CD14-positive monocyte (primary cell): ENCODE measurements around the gene LCORL. TPM values are rescaled to one million over a fixed set of nuclear protein-coding genes. Genes with fewer than 3 reads are reported as not detected.

Experiments used
- DNase-seq, 3 donors: peaks; one replicate each; pipeline ENCODE4 v3.0.0-alpha.2; 2011 to 2022
- H2AFZ ChIP-seq: 2 replicates; pipeline ENCODE4 v1.6.0; 2012; ENCODE audit warnings: mild to moderate bottlenecking, low read depth, low read length, inconsistent platforms; ENCODE audit not compliant: insufficient read depth, poor library complexity, severe bottlenecking
- H3K27ac ChIP-seq, 2 donors: 1 replicate in 1 of 2; 2 replicates in 1 of 2; pipeline ENCODE4 v1.5.1; 2012 to 2013; ENCODE audit warnings: low read length in 2 of 2, control low read depth in 1 of 2, inconsistent platforms in 1 of 2, low read depth in 1 of 2, mild to moderate bottlenecking in 1 of 2
- H3K27me3 ChIP-seq, 2 donors: one replicate each; pipeline versions ENCODE4 v1.6.0 to v1.6.1; 2011 to 2013; ENCODE audit warnings: low read length in 2 of 2; ENCODE audit not compliant: control insufficient read depth in 2 of 2, insufficient read depth in 2 of 2
- H3K36me3 ChIP-seq, 2 donors: replicated peaks in 1 of 2; 1 replicate in 1 of 2; 2 replicates in 1 of 2; pipeline versions ENCODE4 v1.5.1 to v1.6.1; 2012 to 2013; ENCODE audit warnings: low read length in 2 of 2, control low read depth in 1 of 2, inconsistent platforms in 1 of 2, mild to moderate bottlenecking in 1 of 2; ENCODE audit not compliant: insufficient read depth in 2 of 2, control insufficient read depth in 1 of 2
- H3K4me1 ChIP-seq, 2 donors: 1 replicate in 1 of 2; 2 replicates in 1 of 2; pipeline versions ENCODE4 v1.5.1 to v1.6.1; 2012 to 2013; ENCODE audit warnings: low read length in 2 of 2, control low read depth in 1 of 2, inconsistent platforms in 1 of 2, mild to moderate bottlenecking in 1 of 2, moderate library complexity in 1 of 2; ENCODE audit not compliant: insufficient read depth in 2 of 2, control insufficient read depth in 1 of 2
- H3K4me2 ChIP-seq: replicated peaks from 2 replicates; pipeline ENCODE3; 2012; ENCODE audit warnings: low read length, moderate library complexity, mild to moderate bottlenecking; ENCODE audit not compliant: poor library complexity, severe bottlenecking; ENCODE audit errors: extremely low read depth
- H3K4me3 ChIP-seq, 3 experiments: fragments of 200-600 bp in 1 of 3; sonication (generic) in 1 of 3; replicated peaks in 1 of 3; 1 replicate in 2 of 3; 2 replicates in 1 of 3; pipeline ENCODE4 v1.5.1; 2011 to 2013; ENCODE audit warnings: low read length in 3 of 3, mild to moderate bottlenecking in 3 of 3, control low read depth in 2 of 3, low read depth in 2 of 3, inconsistent platforms in 1 of 3, moderate library complexity in 1 of 3
- H3K79me2 ChIP-seq: 2 replicates; pipeline ENCODE4 v1.6.0; 2012; ENCODE audit warnings: mild to moderate bottlenecking, control low read depth, inconsistent platforms, low read length, moderate library complexity; ENCODE audit not compliant: insufficient read depth
- H3K9ac ChIP-seq: 2 replicates; pipeline ENCODE4 v1.6.0; 2017; ENCODE audit warnings: low read length, mild to moderate bottlenecking; ENCODE audit not compliant: insufficient read depth, poor library complexity, severe bottlenecking
- H3K9me3 ChIP-seq, 2 donors: replicated peaks in 1 of 2; 1 replicate in 1 of 2; 2 replicates in 1 of 2; pipeline versions ENCODE4 v1.5.1 to v1.6.1; 2012 to 2013; ENCODE audit warnings: low read length in 2 of 2, control low read depth in 1 of 2; ENCODE audit not compliant: control insufficient read depth in 1 of 2, insufficient read depth in 1 of 2
- H4K20me1 ChIP-seq: 2 replicates; pipeline ENCODE4 v1.6.0; 2012; ENCODE audit warnings: mild to moderate bottlenecking, low read length, control low read depth, moderate library complexity; ENCODE audit not compliant: insufficient read depth
- H3K27ac Mint-ChIP-seq, 7 donors: one replicate each; pipeline ENCODE4 v1.8.0; 2020; ENCODE audit warnings: mild to moderate bottlenecking in 7 of 7, mixed read lengths in 7 of 7, moderate library complexity in 6 of 7, inconsistent platforms in 2 of 7
- H3K27me3 Mint-ChIP-seq, 3 donors: one replicate each; pipeline ENCODE4 v1.8.0; 2021 to 2022; ENCODE audit warnings: low read depth in 3 of 3, mild to moderate bottlenecking in 3 of 3, mixed read lengths in 3 of 3, moderate library complexity in 3 of 3, inconsistent platforms in 1 of 3
- H3K36me3 Mint-ChIP-seq, 2 donors: one replicate each; pipeline ENCODE4 v1.8.0; 2020; ENCODE audit warnings: mixed read lengths in 2 of 2, inconsistent platforms in 1 of 2, mild to moderate bottlenecking in 1 of 2
- H3K4me1 Mint-ChIP-seq: one replicate; pipeline ENCODE4 v1.8.0; 2020; ENCODE audit warnings: mild to moderate bottlenecking, mixed read lengths
- H3K4me3 Mint-ChIP-seq, 2 donors: one replicate each; pipeline ENCODE4 v1.8.0; 2020; ENCODE audit warnings: mild to moderate bottlenecking in 2 of 2, mixed read lengths in 2 of 2, moderate library complexity in 1 of 2
- H3K9me3 Mint-ChIP-seq, 7 donors: one replicate each; pipeline ENCODE4 v1.8.0; 2020 to 2022; ENCODE audit warnings: mixed read lengths in 7 of 7, mild to moderate bottlenecking in 6 of 7, moderate library complexity in 6 of 7, inconsistent platforms in 2 of 7
- WGBS: methylation state at CpG from one replicate; pipeline ENCODE4 v1.1.5; 2013; ENCODE audit warnings: missing lambda C conversion rate; ENCODE audit not compliant: insufficient coverage; 5-methylcytosine and 5-hydroxymethylcytosine counted together
- intact Hi-C, 2 donors: fragments of 100-400 bp; cut with micrococcal nuclease; formaldehyde crosslinking; loops; one replicate each; pipeline versions ENCODE4 v1.15.0 to v1.15.1; 2023
- polyA plus RNA-seq, 3 donors: library from polyadenylated mRNA; depleted of rRNA in 1 of 3; unstranded in 2 of 3; stranded (reverse) in 1 of 3; fragments of 300-500 nt in 2 of 3; fragments of >200 nt in 1 of 3; fragmentation: Illumina TruSeq in 2 of 3; gene quantifications; 1 replicate in 2 of 3; 2 replicates in 1 of 3; pipeline ENCODE4 v1.2.3, GENCODE V29; 2012 to 2021
- TF ChIP-seq, protein P1 (sequence below): fragments of 200-600 bp; IDR thresholded peaks from one replicate; pipeline ENCODE4 v1.8.0; 2022; ENCODE audit warnings: antibody characterized with exemption, mild to moderate bottlenecking

Gene LCORL
- polyA plus RNA-seq, 3 donors: 3.1 to 19.1 (median 9.6) TPM

- H4K20me1 ChIP-seq: no peaks in the 10 kb centered on the region
- intact Hi-C loops: no loop called here
- Mint-ChIP-seq H3K36me3 (no peaks in the 10 kb centered on the region), H3K4me3 (peak overlapping the region in 1 of 2 donors; percentile 79), H3K27me3 (peaks cover 15 to 25% (median 17%) of the 10 kb centered on the region in 3 donors), H3K9me3 (peaks cover 0 to 9% (median 4%) of the 10 kb centered on the region in 7 donors), H3K27ac (no peak overlapping the region), H3K4me1 (peaks cover 7% of the 10 kb centered on the region)
- no peak overlapping the region for H3K9ac ChIP-seq
- H3K4me3 ChIP-seq: peak overlapping the region in 1 of 3 experiments; percentile 66
- H3K9me3 ChIP-seq: peaks cover 0 to 3% of the 10 kb centered on the region in 2 donors
- H3K36me3 ChIP-seq: no peaks in the 10 kb centered on the region
- no CpG with 5 or more reads among the region's 2 CpGs for WGBS
- no peak overlapping the region for H3K27ac ChIP-seq
- peak overlapping the region; percentile 60 for H2AFZ ChIP-seq
- H3K4me2 ChIP-seq: peak overlapping the region; percentile 58
- no peaks in the 10 kb centered on the region for H3K79me2 ChIP-seq
- TF ChIP-seq, protein P1, sequence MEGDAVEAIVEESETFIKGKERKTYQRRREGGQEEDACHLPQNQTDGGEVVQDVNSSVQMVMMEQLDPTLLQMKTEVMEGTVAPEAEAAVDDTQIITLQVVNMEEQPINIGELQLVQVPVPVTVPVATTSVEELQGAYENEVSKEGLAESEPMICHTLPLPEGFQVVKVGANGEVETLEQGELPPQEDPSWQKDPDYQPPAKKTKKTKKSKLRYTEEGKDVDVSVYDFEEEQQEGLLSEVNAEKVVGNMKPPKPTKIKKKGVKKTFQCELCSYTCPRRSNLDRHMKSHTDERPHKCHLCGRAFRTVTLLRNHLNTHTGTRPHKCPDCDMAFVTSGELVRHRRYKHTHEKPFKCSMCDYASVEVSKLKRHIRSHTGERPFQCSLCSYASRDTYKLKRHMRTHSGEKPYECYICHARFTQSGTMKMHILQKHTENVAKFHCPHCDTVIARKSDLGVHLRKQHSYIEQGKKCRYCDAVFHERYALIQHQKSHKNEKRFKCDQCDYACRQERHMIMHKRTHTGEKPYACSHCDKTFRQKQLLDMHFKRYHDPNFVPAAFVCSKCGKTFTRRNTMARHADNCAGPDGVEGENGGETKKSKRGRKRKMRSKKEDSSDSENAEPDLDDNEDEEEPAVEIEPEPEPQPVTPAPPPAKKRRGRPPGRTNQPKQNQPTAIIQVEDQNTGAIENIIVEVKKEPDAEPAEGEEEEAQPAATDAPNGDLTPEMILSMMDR: no peak
- no peak for DNase-seq
- H3K4me1 ChIP-seq: peaks cover 0 to 7% of the 10 kb centered on the region in 2 donors
- peaks cover 19 to 28% of the 10 kb centered on the region in 2 donors for H3K27me3 ChIP-seq
These were observed 36.4 kb upstream of the LCORL start for GRCh38 chr4:18057821-18058533.

DNA sequence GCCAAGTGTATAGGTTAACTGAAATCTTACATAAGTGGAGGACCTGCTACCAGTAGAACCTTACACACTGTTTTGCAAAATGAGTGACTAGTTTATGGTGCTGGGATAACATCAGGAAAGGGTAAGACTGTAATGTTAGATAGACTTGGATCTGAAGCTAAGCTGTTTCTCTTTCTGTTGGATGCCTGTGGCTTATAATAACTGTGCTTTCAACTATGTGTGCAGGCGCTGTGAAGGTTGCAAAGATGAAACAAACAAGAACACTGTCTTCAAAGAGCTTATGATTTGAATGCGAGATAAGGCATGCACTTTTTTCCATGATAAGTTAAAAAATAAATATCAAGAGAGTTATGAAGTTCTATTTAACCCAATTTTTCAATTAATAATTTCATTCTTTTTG is 34.5 kb upstream of the LCORL start:
- peaks cover 7% of the 10 kb centered on the region for H3K4me1 Mint-ChIP-seq
- H3K27me3 Mint-ChIP-seq: peaks cover 12 to 23% (median 15%) of the 10 kb centered on the region in 3 donors
- peaks cover 0 to 3% (median 0%) of the 10 kb centered on the region in 7 donors for H3K9me3 Mint-ChIP-seq
- WGBS: no CpG with 5 or more reads among the region's 2 CpGs
- H3K4me2 ChIP-seq: no peak overlapping the region
- H3K9me3 ChIP-seq: no peaks in the 10 kb centered on the region
- H3K27me3 ChIP-seq: peaks cover 22 to 28% of the 10 kb centered on the region in 2 donors
- no peak for DNase-seq
- no peaks in the 10 kb centered on the region for H3K79me2 ChIP-seq
- peak overlapping the region in 1 of 2 donors; percentile 70 for H3K4me3 Mint-ChIP-seq
- no peak overlapping the region for H3K9ac ChIP-seq
- TF ChIP-seq, protein P1: no peak
- H3K4me1 ChIP-seq: peaks cover 0 to 7% of the 10 kb centered on the region in 2 donors
- H3K27ac ChIP-seq: no peak overlapping the region
- H3K27ac Mint-ChIP-seq: no peak overlapping the region
- H3K36me3 Mint-ChIP-seq: no peaks in the 10 kb centered on the region
- no peaks in the 10 kb centered on the region for H3K36me3 ChIP-seq
- H2AFZ ChIP-seq: no peak overlapping the region
- intact Hi-C loops: no loop called here
- H4K20me1 ChIP-seq: no peaks in the 10 kb centered on the region
- no peak overlapping the region for H3K4me3 ChIP-seq
